Measurements from ENCODE around the gene TREM2. TPM values are rescaled to one million over a fixed set of nuclear protein-coding genes. Genes with fewer than 3 reads are reported as not detected.

The TREM2 gene
- total and polyA plus RNA-seq, 10 of the 15 experiments (the other 5 are each of a cell fraction or from before 2014, with no cell fraction given), result not detected

DNA sequence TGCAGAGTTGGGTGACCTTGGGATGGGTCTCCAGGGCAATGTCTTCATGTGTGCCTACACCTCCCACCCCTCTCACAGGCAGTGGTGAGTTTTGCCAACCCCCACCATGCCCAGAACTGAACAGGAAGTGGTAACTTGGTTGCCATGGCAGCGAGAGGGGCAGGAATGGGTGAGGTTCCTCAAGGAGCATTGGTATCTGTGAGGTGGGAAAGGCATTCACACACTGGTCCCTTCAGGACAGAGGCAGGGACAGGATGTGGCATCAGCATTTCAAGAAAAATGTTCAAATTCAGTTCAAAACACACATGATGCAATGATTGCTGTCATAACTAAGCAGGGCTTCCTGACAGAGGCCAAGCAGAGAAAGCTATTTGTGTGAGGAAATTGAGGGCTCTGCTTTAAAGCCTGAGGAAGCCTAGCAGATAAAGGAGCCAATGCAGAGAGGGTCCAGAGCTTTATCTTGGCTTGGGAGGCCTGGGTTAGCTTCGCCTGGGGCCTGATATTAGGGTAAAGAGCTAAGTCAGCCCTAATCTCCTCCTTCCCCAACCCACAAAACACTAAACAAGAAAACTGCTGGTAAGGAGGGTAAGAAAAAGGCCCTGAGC, 37.5 kb upstream of the TREM2 start (continued):
- TF ChIP-seq, protein P1, sequence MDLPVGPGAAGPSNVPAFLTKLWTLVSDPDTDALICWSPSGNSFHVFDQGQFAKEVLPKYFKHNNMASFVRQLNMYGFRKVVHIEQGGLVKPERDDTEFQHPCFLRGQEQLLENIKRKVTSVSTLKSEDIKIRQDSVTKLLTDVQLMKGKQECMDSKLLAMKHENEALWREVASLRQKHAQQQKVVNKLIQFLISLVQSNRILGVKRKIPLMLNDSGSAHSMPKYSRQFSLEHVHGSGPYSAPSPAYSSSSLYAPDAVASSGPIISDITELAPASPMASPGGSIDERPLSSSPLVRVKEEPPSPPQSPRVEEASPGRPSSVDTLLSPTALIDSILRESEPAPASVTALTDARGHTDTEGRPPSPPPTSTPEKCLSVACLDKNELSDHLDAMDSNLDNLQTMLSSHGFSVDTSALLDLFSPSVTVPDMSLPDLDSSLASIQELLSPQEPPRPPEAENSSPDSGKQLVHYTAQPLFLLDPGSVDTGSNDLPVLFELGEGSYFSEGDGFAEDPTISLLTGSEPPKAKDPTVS (IDR thresholded peaks at IDR 0.05; ENCODE audit: low read depth, low read length), result no peak
- peak; percentile 45; the same call in 1 of the 2 replicates for TF ChIP-seq SPI1 (IDR thresholded peaks at IDR 0.05; ENCODE audit: borderline replicate concordance, insufficient read depth, low read depth, low read length)
- TF ChIP-seq ATF7 (IDR thresholded peaks at IDR 0.05; ENCODE audit: low read depth), result 0 out of 2 replicates have a peak, but pooled peaks have one; percentile 10
- peak; percentile 2; the same call in 1 of the 2 replicates for TF ChIP-seq IKZF1 (conservative IDR thresholded peaks at IDR 0.05)
- TF ChIP-seq BMI1 (IDR thresholded peaks at IDR 0.05; ENCODE audit: borderline replicate concordance), result peak; percentile 91
- TF ChIP-seq, protein P2, sequence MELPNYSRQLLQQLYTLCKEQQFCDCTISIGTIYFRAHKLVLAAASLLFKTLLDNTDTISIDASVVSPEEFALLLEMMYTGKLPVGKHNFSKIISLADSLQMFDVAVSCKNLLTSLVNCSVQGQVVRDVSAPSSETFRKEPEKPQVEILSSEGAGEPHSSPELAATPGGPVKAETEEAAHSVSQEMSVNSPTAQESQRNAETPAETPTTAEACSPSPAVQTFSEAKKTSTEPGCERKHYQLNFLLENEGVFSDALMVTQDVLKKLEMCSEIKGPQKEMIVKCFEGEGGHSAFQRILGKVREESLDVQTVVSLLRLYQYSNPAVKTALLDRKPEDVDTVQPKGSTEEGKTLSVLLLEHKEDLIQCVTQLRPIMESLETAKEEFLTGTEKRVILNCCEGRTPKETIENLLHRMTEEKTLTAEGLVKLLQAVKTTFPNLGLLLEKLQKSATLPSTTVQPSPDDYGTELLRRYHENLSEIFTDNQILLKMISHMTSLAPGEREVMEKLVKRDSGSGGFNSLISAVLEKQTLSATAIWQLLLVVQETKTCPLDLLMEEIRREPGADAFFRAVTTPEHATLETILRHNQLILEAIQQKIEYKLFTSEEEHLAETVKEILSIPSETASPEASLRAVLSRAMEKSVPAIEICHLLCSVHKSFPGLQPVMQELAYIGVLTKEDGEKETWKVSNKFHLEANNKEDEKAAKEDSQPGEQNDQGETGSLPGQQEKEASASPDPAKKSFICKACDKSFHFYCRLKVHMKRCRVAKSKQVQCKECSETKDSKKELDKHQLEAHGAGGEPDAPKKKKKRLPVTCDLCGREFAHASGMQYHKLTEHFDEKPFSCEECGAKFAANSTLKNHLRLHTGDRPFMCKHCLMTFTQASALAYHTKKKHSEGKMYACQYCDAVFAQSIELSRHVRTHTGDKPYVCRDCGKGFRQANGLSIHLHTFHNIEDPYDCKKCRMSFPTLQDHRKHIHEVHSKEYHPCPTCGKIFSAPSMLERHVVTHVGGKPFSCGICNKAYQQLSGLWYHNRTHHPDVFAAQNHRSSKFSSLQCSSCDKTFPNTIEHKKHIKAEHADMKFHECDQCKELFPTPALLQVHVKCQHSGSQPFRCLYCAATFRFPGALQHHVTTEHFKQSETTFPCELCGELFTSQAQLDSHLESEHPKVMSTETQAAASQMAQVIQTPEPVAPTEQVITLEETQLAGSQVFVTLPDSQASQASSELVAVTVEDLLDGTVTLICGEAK (IDR thresholded peaks at IDR 0.05; ENCODE audit: borderline replicate concordance), result peak; percentile 63; the same call in 1 of the 2 replicates
- no peak for TF ChIP-seq ZNF384 (IDR thresholded peaks at IDR 0.05; ENCODE audit: borderline replicate concordance, low read depth, low read length)
- no peak for TF ChIP-seq CBFB (IDR thresholded peaks at IDR 0.05; ENCODE audit: low read depth)
- peak in 1 of 2 experiments; percentile 26; a peak in 2 of 4 replicates for TF ChIP-seq IKZF2 (IDR thresholded peaks at IDR 0.05)
- TF ChIP-seq, protein P3, sequence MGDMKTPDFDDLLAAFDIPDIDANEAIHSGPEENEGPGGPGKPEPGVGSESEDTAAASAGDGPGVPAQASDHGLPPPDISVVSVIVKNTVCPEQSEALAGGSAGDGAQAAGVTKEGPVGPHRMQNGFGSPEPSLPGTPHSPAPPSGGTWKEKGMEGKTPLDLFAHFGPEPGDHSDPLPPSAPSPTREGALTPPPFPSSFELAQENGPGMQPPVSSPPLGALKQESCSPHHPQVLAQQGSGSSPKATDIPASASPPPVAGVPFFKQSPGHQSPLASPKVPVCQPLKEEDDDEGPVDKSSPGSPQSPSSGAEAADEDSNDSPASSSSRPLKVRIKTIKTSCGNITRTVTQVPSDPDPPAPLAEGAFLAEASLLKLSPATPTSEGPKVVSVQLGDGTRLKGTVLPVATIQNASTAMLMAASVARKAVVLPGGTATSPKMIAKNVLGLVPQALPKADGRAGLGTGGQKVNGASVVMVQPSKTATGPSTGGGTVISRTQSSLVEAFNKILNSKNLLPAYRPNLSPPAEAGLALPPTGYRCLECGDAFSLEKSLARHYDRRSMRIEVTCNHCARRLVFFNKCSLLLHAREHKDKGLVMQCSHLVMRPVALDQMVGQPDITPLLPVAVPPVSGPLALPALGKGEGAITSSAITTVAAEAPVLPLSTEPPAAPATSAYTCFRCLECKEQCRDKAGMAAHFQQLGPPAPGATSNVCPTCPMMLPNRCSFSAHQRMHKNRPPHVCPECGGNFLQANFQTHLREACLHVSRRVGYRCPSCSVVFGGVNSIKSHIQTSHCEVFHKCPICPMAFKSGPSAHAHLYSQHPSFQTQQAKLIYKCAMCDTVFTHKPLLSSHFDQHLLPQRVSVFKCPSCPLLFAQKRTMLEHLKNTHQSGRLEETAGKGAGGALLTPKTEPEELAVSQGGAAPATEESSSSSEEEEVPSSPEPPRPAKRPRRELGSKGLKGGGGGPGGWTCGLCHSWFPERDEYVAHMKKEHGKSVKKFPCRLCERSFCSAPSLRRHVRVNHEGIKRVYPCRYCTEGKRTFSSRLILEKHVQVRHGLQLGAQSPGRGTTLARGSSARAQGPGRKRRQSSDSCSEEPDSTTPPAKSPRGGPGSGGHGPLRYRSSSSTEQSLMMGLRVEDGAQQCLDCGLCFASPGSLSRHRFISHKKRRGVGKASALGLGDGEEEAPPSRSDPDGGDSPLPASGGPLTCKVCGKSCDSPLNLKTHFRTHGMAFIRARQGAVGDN (IDR thresholded peaks at IDR 0.05), result peak; percentile 49; the same call in 1 of the 2 replicates
- peak; percentile 61; the same call in 1 of the 2 replicates for TF ChIP-seq CHD2 (IDR thresholded peaks at IDR 0.05; ENCODE audit: borderline replicate concordance, low read depth, low read length)
- peak; percentile 49; the same call in 1 of the 2 replicates for TF ChIP-seq RUNX3 (IDR thresholded peaks at IDR 0.05; ENCODE audit: low read length)
